GM23248 (cell line): ENCODE measurements around the gene GINS3.

ENCODE experiments used
- EZH2 ChIP-seq: fragments of 200-600 bp; sonication (generic); IDR thresholded peaks from 2 replicates; pipeline ENCODE4 v1.6.1; 2018; ENCODE audit warnings: antibody characterized with exemption, mild to moderate bottlenecking; ENCODE audit not compliant: insufficient read depth, poor library complexity, severe bottlenecking
- EZH2phosphoT487 ChIP-seq: fragments of 200-600 bp; sonication (generic); IDR thresholded peaks from 2 replicates; pipeline ENCODE4 v1.6.1; 2018; ENCODE audit warnings: antibody characterized with exemption, moderate library complexity, mild to moderate bottlenecking, low read depth; ENCODE audit not compliant: insufficient read depth

- no peak for TF ChIP-seq EZH2phosphoT487
- TF ChIP-seq EZH2: no peak
Observed at GRCh38 chr16:58454178-58454577, 61.9 kb downstream of the GINS3 start.
